ENCODE data around the gene ZMAT5. TPM values are rescaled to one million over a fixed set of nuclear protein-coding genes. Genes with fewer than 3 reads are reported as not detected.

ZMAT5 gene
- total and polyA plus RNA-seq, 2 of the 13 experiments (the other 11 are each of a cell fraction or from before 2014, with no cell fraction given) = 20.7 to 27.8 TPM

DNA sequence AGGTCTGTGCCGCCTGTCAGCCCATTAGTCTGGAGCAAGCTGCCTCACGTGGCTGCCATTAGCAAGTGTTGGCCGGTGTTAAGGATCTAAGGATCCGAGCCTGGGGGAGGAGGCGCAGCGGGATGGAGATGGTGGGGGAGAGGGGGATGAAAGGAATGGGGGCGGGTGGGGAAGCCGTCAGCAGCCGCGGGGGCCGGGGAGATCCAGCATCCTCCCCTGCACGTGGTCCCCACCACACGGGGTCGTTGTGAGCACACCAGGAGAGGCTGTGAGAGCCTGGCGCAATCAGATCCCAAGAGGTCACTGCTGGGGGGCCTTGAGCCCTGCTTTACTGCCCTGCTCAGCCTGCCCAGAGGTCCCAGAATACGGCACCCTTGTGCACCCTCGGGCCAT lies 39.7 kb downstream of the ZMAT5 start (continued):
- TF ChIP-seq, protein P1, sequence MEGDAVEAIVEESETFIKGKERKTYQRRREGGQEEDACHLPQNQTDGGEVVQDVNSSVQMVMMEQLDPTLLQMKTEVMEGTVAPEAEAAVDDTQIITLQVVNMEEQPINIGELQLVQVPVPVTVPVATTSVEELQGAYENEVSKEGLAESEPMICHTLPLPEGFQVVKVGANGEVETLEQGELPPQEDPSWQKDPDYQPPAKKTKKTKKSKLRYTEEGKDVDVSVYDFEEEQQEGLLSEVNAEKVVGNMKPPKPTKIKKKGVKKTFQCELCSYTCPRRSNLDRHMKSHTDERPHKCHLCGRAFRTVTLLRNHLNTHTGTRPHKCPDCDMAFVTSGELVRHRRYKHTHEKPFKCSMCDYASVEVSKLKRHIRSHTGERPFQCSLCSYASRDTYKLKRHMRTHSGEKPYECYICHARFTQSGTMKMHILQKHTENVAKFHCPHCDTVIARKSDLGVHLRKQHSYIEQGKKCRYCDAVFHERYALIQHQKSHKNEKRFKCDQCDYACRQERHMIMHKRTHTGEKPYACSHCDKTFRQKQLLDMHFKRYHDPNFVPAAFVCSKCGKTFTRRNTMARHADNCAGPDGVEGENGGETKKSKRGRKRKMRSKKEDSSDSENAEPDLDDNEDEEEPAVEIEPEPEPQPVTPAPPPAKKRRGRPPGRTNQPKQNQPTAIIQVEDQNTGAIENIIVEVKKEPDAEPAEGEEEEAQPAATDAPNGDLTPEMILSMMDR (CRISPR knock-in tag; IDR thresholded peaks at IDR 0.05) = peak; percentile 79
- TF ChIP-seq, protein P2, sequence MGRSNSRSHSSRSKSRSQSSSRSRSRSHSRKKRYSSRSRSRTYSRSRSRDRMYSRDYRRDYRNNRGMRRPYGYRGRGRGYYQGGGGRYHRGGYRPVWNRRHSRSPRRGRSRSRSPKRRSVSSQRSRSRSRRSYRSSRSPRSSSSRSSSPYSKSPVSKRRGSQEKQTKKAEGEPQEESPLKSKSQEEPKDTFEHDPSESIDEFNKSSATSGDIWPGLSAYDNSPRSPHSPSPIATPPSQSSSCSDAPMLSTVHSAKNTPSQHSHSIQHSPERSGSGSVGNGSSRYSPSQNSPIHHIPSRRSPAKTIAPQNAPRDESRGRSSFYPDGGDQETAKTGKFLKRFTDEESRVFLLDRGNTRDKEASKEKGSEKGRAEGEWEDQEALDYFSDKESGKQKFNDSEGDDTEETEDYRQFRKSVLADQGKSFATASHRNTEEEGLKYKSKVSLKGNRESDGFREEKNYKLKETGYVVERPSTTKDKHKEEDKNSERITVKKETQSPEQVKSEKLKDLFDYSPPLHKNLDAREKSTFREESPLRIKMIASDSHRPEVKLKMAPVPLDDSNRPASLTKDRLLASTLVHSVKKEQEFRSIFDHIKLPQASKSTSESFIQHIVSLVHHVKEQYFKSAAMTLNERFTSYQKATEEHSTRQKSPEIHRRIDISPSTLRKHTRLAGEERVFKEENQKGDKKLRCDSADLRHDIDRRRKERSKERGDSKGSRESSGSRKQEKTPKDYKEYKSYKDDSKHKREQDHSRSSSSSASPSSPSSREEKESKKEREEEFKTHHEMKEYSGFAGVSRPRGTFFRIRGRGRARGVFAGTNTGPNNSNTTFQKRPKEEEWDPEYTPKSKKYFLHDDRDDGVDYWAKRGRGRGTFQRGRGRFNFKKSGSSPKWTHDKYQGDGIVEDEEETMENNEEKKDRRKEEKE (IDR thresholded peaks at IDR 0.05) = no peak
- TF ChIP-seq ZSCAN31 (CRISPR knock-in tag; IDR thresholded peaks at IDR 0.05; ENCODE audit: low read depth) (no peak), ZNF180 (CRISPR knock-in tag; IDR thresholded peaks at IDR 0.05; ENCODE audit: borderline replicate concordance, low read depth) (no peak), PCBP1 (IDR thresholded peaks at IDR 0.05; ENCODE audit: borderline replicate concordance, low read depth, low read length) (0 out of 2 replicates have a peak, but pooled peaks have one; percentile 57), HIVEP1 (CRISPR knock-in tag; IDR thresholded peaks at IDR 0.05) (no peak), HNRNPLL (IDR thresholded peaks at IDR 0.05; ENCODE audit: low read depth, low read length, poor library complexity, severe bottlenecking) (no peak)
- TF ChIP-seq, protein P3, sequence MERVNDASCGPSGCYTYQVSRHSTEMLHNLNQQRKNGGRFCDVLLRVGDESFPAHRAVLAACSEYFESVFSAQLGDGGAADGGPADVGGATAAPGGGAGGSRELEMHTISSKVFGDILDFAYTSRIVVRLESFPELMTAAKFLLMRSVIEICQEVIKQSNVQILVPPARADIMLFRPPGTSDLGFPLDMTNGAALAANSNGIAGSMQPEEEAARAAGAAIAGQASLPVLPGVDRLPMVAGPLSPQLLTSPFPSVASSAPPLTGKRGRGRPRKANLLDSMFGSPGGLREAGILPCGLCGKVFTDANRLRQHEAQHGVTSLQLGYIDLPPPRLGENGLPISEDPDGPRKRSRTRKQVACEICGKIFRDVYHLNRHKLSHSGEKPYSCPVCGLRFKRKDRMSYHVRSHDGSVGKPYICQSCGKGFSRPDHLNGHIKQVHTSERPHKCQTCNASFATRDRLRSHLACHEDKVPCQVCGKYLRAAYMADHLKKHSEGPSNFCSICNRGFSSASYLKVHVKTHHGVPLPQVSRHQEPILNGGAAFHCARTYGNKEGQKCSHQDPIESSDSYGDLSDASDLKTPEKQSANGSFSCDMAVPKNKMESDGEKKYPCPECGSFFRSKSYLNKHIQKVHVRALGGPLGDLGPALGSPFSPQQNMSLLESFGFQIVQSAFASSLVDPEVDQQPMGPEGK (CRISPR knock-in tag; IDR thresholded peaks at IDR 0.05) = peak; percentile 86
